Smooth muscle cell (in vitro differentiated cells): ENCODE results near the gene ARMH3. TPM values are rescaled to one million over a fixed set of nuclear protein-coding genes. Genes with fewer than 3 reads are reported as not detected.

ENCODE experiments used
- DNase-seq: peaks from one replicate; lab custom pipeline; 2025; ENCODE audit not compliant: unreplicated experiment; lab: John Stamatoyannopoulos, UW
- H2AFZ ChIP-seq: fragments of 200-600 bp; sonication (generic); 2 replicates; pipeline ENCODE4 v1.6.0; 2016; ENCODE audit warnings: antibody characterized with exemption, low read depth, mild to moderate bottlenecking
- H3F3A ChIP-seq: fragments of 200-600 bp; sonication (generic); 2 replicates; pipeline ENCODE4 v1.6.0; 2017; ENCODE audit warnings: antibody characterized with exemption, low read depth
- H3K27ac ChIP-seq: fragments of 200-600 bp; sonication (generic); 2 replicates; pipeline ENCODE4 v1.5.1; 2016; ENCODE audit warnings: low read depth, mild to moderate bottlenecking
- H3K27me3 ChIP-seq: fragments of 200-600 bp; sonication (generic); 2 replicates; pipeline ENCODE4 v1.6.1; 2016; ENCODE audit warnings: low read depth, mild to moderate bottlenecking
- H3K36me3 ChIP-seq: fragments of 200-600 bp; sonication (generic); 2 replicates; pipeline ENCODE4 v1.5.1; 2016; ENCODE audit warnings: low read depth
- H3K4me1 ChIP-seq: fragments of 200-600 bp; sonication (generic); 2 replicates; pipeline ENCODE4 v1.5.1; 2016; ENCODE audit warnings: low read depth
- H3K4me2 ChIP-seq: fragments of 200-600 bp; sonication (generic); 2 replicates; pipeline ENCODE4 v1.6.0; 2016; ENCODE audit warnings: mild to moderate bottlenecking
- H3K4me3 ChIP-seq: fragments of 200-600 bp; sonication (generic); 2 replicates; pipeline ENCODE4 v1.5.1; 2016; ENCODE audit warnings: mild to moderate bottlenecking
- H3K79me2 ChIP-seq: fragments of 200-600 bp; sonication (generic); 2 replicates; pipeline ENCODE4 v1.6.0; 2016; ENCODE audit warnings: low read depth, mild to moderate bottlenecking
- H3K9ac ChIP-seq: fragments of 200-600 bp; sonication (generic); 2 replicates; pipeline ENCODE4 v1.6.0; 2016; ENCODE audit warnings: low read depth
- H3K9me3 ChIP-seq: fragments of 200-600 bp; sonication (generic); replicated peaks from 2 replicates; pipeline ENCODE4 v1.5.1; 2016; ENCODE audit warnings: low read depth
- H4K20me1 ChIP-seq: fragments of 200-600 bp; sonication (generic); 2 replicates; pipeline ENCODE4 v1.6.0; 2016; ENCODE audit warnings: low read depth
- WGBS: methylation state at CpG from one replicate; pipeline ENCODE4 v1.1.7; 2016; ENCODE audit warnings: low lambda C conversion rate; 5-methylcytosine and 5-hydroxymethylcytosine counted together
- polyA plus RNA-seq: library from polyadenylated mRNA; unstranded; fragments of >200 nt; fragmentation: Nextera tagmentation; extraction: Ambion mirVana; gene quantifications from 2 replicates; pipeline ENCODE4 v1.2.1, GENCODE V29; 2016
- total RNA-seq: library from RNA; depleted of rRNA; stranded (reverse); fragments of >200 nt; gene quantifications from 2 replicates; pipeline ENCODE4 v1.2.3, GENCODE V29; 2014
- TF ChIP-seq, protein P1 (sequence below): fragments of 200-600 bp; sonication (generic); IDR thresholded peaks from 2 replicates; pipeline ENCODE4 v1.5.1; 2017; ENCODE audit warnings: borderline replicate concordance, mild to moderate bottlenecking, antibody characterized with exemption; ENCODE audit not compliant: insufficient read depth, poor library complexity, severe bottlenecking

Gene ARMH3
- total and polyA plus RNA-seq, 2 experiments from 2014 or later = 7.6 to 10.8 TPM

DNA sequence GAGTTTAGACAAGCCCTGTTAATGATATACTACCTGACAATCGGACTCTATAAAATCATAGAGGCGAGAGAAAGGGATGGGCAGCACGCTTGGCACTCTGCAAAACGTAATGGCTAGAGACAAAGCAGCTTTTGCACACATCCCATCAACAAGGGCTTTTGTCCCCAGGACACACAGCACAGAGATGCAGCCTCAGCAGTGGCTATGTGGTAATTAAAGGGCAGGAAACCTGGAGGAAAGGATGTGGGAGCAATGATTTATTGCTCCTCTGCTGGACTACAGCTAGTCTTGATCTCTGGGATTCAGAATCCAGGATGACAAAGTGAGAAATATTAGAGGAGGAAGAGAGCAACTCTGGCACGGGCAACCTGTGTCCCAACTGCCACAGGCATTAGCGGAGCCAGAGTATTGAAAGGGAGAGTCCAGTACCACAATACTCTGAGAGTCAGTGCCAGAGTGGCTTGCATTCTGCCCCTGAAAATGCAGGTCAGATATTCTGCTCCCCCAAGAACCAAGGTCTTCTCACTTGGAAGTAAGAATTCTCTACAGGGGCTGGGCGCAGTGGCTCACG lies 96.5 kb downstream of the ARMH3 start:
- TF ChIP-seq, protein P1, sequence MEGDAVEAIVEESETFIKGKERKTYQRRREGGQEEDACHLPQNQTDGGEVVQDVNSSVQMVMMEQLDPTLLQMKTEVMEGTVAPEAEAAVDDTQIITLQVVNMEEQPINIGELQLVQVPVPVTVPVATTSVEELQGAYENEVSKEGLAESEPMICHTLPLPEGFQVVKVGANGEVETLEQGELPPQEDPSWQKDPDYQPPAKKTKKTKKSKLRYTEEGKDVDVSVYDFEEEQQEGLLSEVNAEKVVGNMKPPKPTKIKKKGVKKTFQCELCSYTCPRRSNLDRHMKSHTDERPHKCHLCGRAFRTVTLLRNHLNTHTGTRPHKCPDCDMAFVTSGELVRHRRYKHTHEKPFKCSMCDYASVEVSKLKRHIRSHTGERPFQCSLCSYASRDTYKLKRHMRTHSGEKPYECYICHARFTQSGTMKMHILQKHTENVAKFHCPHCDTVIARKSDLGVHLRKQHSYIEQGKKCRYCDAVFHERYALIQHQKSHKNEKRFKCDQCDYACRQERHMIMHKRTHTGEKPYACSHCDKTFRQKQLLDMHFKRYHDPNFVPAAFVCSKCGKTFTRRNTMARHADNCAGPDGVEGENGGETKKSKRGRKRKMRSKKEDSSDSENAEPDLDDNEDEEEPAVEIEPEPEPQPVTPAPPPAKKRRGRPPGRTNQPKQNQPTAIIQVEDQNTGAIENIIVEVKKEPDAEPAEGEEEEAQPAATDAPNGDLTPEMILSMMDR = no peak
- Histone ChIP-seq H3K4me1 (peaks cover 23% of the 10 kb centered on the region), H3K9ac (no peak overlapping the region), H3K27me3 (no peaks in the 10 kb centered on the region), H3K36me3 (peaks cover 7% of the 10 kb centered on the region), H3K79me2 (no peaks in the 10 kb centered on the region), H2AFZ (no peak overlapping the region), H3K27ac (no peak overlapping the region), H3K4me3 (no peak overlapping the region), H3K9me3 (no peaks in the 10 kb centered on the region), H3F3A (no peaks in the 10 kb centered on the region), H4K20me1 (peaks cover 13% of the 10 kb centered on the region), H3K4me2 (no peak overlapping the region)
- 88% methylated on average over 8 of the region's 8 CpGs for WGBS
- DNase-seq = no peak

DNA sequence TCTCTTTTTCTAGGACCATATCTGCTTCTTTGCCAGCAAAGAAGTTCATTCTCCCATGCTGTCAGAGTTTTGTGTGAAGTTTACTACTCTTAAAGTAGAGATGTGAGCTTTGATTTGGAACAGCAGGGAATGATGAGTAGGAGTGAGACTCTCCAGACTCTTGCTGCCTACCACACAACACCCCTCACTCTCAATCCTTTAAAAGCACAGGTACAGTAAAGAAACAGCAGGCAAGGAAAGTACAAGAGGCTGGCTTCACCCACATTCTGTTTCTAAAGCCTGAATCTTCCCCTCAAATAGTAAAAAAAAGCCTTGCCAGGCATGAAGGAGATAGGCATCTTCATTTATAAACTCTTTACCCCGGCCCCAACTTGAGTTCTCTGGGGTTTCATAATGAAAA lies 97.3 kb downstream of the ARMH3 start:
- Histone ChIP-seq H3K9me3 (no peaks in the 10 kb centered on the region), H3F3A (no peaks in the 10 kb centered on the region), H3K4me1 (peaks cover 23% of the 10 kb centered on the region), H3K9ac (no peak overlapping the region), H3K4me3 (no peak overlapping the region), H3K27ac (no peak overlapping the region), H4K20me1 (peaks cover 13% of the 10 kb centered on the region), H2AFZ (no peak overlapping the region), H3K4me2 (no peak overlapping the region), H3K27me3 (no peaks in the 10 kb centered on the region), H3K79me2 (no peaks in the 10 kb centered on the region), H3K36me3 (peaks cover 11% of the 10 kb centered on the region)
- DNase-seq = no peak
- WGBS = 77% methylated on average over 1 of the region's 1 CpG
- TF ChIP-seq, protein P1 = no peak

DNA sequence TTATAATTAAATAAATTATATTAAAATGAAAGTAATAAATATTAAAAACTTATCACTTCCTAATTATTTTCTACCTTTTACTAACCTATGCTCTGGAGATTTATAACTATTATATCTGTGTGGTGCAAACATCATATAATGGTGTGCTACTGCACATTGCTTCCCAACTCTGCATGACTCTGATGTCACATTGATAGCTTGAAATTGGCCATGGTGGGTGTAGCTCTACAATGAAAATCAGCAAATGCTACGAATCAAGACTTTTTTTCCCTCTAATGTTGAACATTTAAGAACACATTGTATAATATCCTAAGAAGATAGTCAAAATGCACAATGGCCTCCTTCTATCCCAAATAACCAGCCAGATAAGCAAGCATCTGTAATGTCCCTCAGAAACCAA lies 99.1 kb downstream of the ARMH3 start:
- peaks cover 16% of the 10 kb centered on the region for H3K36me3 ChIP-seq
- 100% methylated on average over 1 of the region's 1 CpG for WGBS

More for the DNA sequence above, 99.1 kb downstream of the ARMH3 start:
- peaks cover 8% of the 10 kb centered on the region for H4K20me1 ChIP-seq
- peaks cover 23% of the 10 kb centered on the region for H3K4me1 ChIP-seq
- no peak overlapping the region for H3K9ac ChIP-seq
- H3K27me3 ChIP-seq = no peaks in the 10 kb centered on the region
- no peak overlapping the region for H3K27ac ChIP-seq
- H3K9me3 ChIP-seq = no peaks in the 10 kb centered on the region
- no peak overlapping the region for H3K4me3 ChIP-seq
- no peaks in the 10 kb centered on the region for H3F3A ChIP-seq
- H3K4me2 ChIP-seq = no peak overlapping the region
- H2AFZ ChIP-seq = no peak overlapping the region
- H3K79me2 ChIP-seq = no peaks in the 10 kb centered on the region
- DNase-seq = no peak
- TF ChIP-seq, protein P1 = no peak
